Right kidney (tissue), 1 donor: ENCODE data around the gene GBX1.

ENCODE experiments used
- DNase-seq: peaks from one replicate; pipeline ENCODE4 v3.0.0-alpha.2; 2016

The GBX1 gene

GRCh38 chr7:151173386-151174245 is 6.1 kb upstream of the GBX1 start:
- DNase-seq, result no peak

- DNase-seq, result peak; percentile 73
Observed at GRCh38 chr7:151172273-151173141, 5.0 kb upstream of the GBX1 start.

- no peak for DNase-seq
Observed at GRCh38 chr7:151168787-151169162, 1.3 kb upstream of the GBX1 start.

GRCh38 chr7:151168003-151168786 is 701 bp upstream of the GBX1 start:
- DNase-seq, result peak; percentile 75

DNA sequence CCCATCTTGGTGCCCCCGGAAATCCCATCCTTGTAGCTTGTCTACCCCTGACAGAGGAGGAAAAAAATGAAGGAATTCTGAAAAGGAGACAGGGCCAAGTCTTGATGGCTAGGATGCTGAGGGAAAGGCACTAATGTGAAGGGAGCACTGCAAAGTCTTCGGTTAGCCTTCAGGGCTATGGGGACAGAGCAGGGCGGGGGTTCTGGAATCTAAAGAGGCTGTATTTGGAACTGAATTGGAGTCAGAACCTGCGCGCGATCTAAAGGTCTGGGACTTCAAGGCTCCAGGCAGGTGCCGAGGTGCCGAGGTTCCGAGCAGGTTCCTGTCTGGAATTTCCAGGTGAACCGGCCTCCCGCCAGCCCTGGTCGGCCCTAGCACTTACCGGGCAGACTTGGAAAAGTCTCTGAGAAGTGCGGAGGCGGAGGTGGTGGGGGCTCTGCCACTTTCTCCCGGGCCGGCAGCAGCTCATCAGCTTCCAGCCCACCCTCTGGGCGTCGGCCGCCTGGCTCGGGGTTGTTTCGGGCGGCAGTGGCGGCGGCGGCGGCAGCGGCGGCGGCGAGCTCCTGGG is 781 bp downstream of the GBX1 start:
- peak; percentile 66 for DNase-seq

DNA sequence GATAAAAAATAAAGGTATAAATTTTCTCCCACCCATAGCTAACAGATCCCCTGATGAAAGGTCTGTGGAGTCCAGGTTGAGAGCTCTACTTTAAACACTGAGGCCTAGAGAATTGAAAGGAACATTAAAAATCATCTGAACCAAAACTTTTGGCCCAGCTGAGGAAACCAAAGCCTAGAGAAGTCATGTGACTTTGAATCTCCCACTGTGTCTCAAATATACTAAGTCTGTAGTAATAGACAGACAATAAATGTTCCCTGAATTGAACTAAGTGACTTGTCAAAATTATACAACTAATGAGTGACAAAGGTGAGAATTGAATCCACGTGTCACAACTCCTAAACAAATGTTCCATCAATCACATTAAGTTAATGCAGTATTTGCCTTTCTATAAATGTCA is 5.7 kb downstream of the GBX1 start:
- DNase-seq, result no peak

- DNase-seq, result no peak
Observed at GRCh38 chr7:151157645-151158329, 9.7 kb downstream of the GBX1 start.

GRCh38 chr7:151152643-151153513 is 14.6 kb downstream of the GBX1 start:
- no peak for DNase-seq

DNA sequence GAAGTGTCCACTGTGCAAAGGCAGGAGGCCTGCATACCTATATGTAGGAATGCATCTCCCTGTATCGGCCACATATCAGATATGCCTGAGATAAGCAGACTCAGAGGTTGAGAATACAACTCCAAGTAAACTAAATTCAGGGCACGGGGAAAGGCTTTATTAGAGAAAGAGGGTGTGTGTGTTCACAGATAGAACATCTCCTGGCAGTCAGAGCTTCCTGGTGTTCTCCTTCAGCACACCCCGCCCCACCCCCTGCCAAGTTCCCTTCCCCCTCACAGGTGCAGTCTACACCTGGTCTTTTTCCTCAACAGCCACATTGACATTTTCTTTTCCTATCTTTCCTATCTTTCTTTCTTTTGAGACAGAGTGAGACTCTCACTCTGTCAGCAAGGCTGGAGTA is 17.1 kb downstream of the GBX1 start:
- DNase-seq, result no peak

DNA sequence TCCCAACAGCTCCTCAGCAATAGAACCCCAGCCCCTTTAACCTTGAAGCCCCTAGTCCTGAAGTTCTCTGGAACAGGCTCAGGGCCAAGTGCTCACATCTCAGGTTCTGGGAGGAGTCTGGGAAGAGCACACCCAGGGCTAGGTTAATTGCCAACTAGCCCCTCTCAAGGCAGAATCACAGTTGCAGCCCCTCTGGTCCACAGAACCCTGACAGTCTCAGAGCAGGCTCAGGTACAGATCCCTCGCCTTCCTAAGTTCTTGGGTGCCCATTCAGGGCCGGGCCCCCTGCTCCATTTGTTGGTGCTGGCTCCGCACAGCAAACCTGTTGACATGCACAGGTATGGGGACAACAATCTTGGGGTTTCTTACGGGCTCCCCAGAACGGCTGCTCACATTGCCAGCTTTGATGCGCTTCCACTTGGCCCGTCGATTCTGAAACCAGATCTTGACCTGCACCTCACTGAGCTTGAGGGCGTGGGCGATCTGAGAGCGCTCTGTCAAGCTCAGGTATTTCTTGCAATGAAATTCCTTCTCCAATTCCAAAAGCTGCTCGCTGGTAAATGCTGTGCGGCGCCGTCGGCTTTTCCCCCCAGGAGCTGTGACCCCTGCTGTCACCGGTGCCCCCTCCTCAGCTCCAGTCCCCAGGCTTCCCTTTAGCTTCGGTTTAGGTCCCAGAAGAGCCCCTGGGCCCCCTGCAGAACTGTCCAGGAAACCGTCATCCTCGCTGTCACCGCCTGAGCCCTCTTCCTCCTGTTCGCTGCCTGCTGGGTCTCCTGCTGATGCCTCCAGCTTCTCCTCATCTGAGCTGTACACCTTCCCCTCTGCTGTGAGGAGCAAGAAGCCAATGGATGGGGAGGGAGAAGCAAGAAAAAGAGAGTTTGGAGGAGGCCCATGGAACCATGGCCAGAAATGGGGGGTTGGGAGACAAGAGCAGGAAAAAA is 18.9 kb downstream of the GBX1 start:
- no peak for DNase-seq

DNA sequence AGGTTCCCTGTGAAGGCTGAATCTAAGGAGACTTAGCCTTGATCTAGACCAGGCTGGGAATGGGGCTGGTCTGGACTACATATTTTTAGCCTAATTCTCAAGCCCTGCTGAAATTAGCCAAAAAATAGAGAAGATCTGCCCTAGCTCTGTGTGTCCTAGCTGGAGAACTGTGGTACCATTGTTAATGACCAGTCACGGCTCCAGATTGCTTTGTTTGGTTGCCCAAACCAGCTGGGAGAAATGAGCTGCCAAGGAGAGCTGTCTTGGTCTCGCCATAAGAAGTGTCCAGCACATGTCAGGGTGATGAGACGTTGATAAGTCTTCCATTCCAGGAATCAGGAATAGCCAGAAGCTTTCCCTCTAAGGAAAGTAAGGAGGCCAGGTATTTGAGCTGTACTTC is 20.7 kb downstream of the GBX1 start:
- no peak for DNase-seq

GRCh38 chr7:151144387-151144786 is 23.1 kb downstream of the GBX1 start:
- DNase-seq, result no peak

- no peak for DNase-seq
Observed at GRCh38 chr7:151143261-151144015, 24.1 kb downstream of the GBX1 start.

- no peak for DNase-seq
Observed at GRCh38 chr7:151142686-151143040, 24.8 kb downstream of the GBX1 start.

- no peak for DNase-seq
Observed at GRCh38 chr7:151141855-151142685, 25.4 kb downstream of the GBX1 start.

DNA sequence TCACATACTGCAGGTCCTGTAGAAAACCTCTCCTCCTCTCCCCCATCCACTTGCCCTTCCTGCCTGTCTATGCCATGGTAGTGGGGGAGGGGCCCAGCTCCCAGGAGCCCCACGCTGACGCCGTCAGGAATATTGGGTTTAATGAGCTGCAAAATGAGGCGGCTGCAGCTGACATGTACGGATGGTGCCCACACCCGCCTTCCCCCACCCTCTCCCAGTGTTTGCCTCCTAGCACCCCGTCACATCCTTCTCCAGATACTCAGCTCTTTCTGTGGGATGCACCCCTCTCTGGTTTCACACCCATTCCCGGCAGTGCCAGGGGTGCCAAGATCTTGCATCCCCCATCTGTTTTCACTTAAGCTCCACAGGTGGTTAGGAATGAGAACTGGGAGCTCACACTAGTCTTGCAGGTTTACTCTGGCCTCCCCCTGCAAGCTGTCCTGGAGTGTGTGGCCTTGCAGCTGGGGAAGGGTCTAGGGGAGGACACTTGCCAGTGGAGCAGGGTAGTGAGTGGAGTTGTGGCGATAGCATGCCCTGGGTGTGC is 26.1 kb downstream of the GBX1 start:
- no peak for DNase-seq

GRCh38 chr7:151140826-151141225 is 26.7 kb downstream of the GBX1 start:
- DNase-seq, result no peak

DNA sequence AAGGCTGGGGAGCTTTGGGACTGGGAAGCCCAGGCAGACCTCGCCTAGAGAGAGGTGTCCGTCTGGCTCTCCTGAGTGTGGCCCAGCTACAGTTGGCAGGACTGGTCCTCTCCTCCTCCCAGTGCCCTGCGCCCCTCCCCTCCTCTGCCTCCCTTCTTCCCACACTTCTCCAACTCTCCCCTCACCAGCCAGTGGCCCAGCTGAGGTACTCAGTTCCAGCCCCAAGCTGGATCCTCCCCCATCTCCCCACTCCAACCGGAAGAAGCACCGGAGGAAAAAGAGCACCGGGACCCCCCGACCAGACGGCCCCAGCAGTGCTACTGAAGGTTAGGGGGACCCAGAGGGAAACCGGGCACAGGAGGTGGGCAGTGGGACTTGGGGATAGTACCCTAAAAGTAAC is 27.7 kb downstream of the GBX1 start:
- DNase-seq, result no peak
